Osteocyte (in vitro differentiated cells): ENCODE measurements around the gene GPR152. TPM values are rescaled to one million over a fixed set of nuclear protein-coding genes. Genes with fewer than 3 reads are reported as not detected.

Source experiments
- DNase-seq: peaks from one replicate; pipeline ENCODE4 v3.0.0; 2021; ENCODE audit warnings: mixed read lengths; ENCODE audit not compliant: unreplicated experiment; ENCODE audit errors: extremely low spot score
- H3K27ac Mint-ChIP-seq: one replicate; pipeline ENCODE4 v1.8.0; 2021; ENCODE audit warnings: mild to moderate bottlenecking, mixed read lengths; ENCODE audit not compliant: unreplicated experiment
- H3K27me3 Mint-ChIP-seq: one replicate; pipeline ENCODE4 v1.8.0; 2021; ENCODE audit warnings: mixed read lengths; ENCODE audit not compliant: unreplicated experiment
- H3K36me3 Mint-ChIP-seq: one replicate; pipeline ENCODE4 v1.8.0; 2021; ENCODE audit warnings: mixed read lengths; ENCODE audit not compliant: unreplicated experiment
- H3K4me1 Mint-ChIP-seq: one replicate; pipeline ENCODE4 v1.8.0; 2021; ENCODE audit warnings: mixed read lengths; ENCODE audit not compliant: unreplicated experiment
- H3K4me3 Mint-ChIP-seq: one replicate; pipeline ENCODE4 v1.8.0; 2021; ENCODE audit warnings: mild to moderate bottlenecking, moderate library complexity, mixed read lengths; ENCODE audit not compliant: unreplicated experiment
- H3K9me3 Mint-ChIP-seq: one replicate; pipeline ENCODE4 v1.8.0; 2021; ENCODE audit warnings: mixed read lengths; ENCODE audit not compliant: unreplicated experiment
- CTCF ChIP-seq: fragments of 200-600 bp; sonication (generic); IDR thresholded peaks from 2 replicates; pipeline ENCODE4 v1.5.0; 2021; ENCODE audit warnings: antibody characterized with exemption, mild to moderate bottlenecking, moderate library complexity
- total RNA-seq: library from RNA; stranded (reverse); gene quantifications from 2 replicates; pipeline ENCODE4 v1.2.1, GENCODE V29; 2021

GPR152 gene
- total RNA-seq, 1 donor from 2014 or later: not detected

- Mint-ChIP-seq H3K4me3 (peak overlapping the region; percentile 80), H3K9me3 (no peaks in the 10 kb centered on the region), H3K27me3 (no peaks in the 10 kb centered on the region), H3K27ac (peak overlapping the region; percentile 76), H3K4me1 (peaks cover 33% of the 10 kb centered on the region), H3K36me3 (no peaks in the 10 kb centered on the region)
- no peak for TF ChIP-seq CTCF
- no peak for DNase-seq
These were observed 12.6 kb upstream of the GPR152 start for GRCh38 chr11:67465189-67465510.

- H3K36me3 Mint-ChIP-seq: no peaks in the 10 kb centered on the region
- TF ChIP-seq CTCF: no peak
- H3K9me3 Mint-ChIP-seq: no peaks in the 10 kb centered on the region
- DNase-seq: peak; percentile 92
- no peaks in the 10 kb centered on the region for H3K27me3 Mint-ChIP-seq
- peak overlapping the region; percentile 76 for H3K27ac Mint-ChIP-seq
- H3K4me1 Mint-ChIP-seq: peaks cover 30% of the 10 kb centered on the region
- peak overlapping the region; percentile 80 for H3K4me3 Mint-ChIP-seq
These were observed 12.1 kb upstream of the GPR152 start for GRCh38 chr11:67464411-67465188.

- Mint-ChIP-seq H3K27ac (peak overlapping the region; percentile 64), H3K9me3 (no peaks in the 10 kb centered on the region), H3K4me3 (peak overlapping the region; percentile 80), H3K36me3 (no peaks in the 10 kb centered on the region), H3K4me1 (peaks cover 26% of the 10 kb centered on the region), H3K27me3 (no peaks in the 10 kb centered on the region)
- no peak for TF ChIP-seq CTCF
- no peak for DNase-seq
These were observed 11.3 kb upstream of the GPR152 start for GRCh38 chr11:67463680-67464410.

GRCh38 chr11:67463186-67463585 lies 10.7 kb upstream of the GPR152 start:
- DNase-seq: no peak
- H3K4me3 Mint-ChIP-seq: peak overlapping the region; percentile 32

More at GRCh38 chr11:67463186-67463585, 10.7 kb upstream of the GPR152 start:
- no peak for TF ChIP-seq CTCF
- Mint-ChIP-seq H3K9me3 (no peaks in the 10 kb centered on the region), H3K4me1 (peaks cover 22% of the 10 kb centered on the region), H3K27ac (no peak overlapping the region), H3K27me3 (no peaks in the 10 kb centered on the region), H3K36me3 (no peaks in the 10 kb centered on the region)
